T-helper 22 cell (primary cell): ENCODE results near the gene GPR157.

Experiments
- DNase-seq: peaks from one replicate; pipeline ENCODE4 v3.0.0-alpha.2; 2020; ENCODE audit warnings: low read depth

Gene GPR157

DNA sequence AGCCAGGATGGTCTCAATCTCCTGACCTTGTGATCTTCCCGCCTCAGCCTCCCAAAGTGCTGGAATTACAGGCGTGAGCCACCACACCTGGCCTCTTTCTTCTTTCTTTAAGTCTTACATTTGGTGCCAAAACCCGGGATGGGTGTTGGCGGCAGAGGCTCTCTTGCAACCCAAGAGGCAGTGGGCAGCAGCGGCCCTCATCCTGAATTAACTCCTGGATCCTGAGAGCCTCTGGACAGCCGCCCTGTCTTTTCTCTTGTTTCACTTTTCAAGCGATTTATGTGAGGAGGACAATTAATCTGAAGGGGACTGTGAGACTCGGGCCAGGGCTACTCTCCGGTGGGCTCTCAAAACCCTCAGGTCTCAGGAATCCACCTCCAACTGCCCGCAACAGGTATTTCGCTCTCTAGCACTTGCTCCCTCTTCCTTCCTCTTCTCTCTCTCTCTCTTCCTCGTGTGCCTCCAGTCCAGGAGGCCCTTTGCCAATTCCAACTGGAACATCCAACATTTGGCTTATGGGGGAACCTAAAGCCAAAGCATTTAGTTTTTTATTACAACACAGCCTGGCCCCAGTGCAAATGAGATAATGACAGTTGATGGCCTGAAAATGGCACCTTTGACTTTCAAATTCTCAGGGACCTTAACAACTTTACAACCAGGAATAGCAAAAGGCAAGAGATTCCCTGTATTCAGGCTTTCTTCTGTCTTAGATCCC is 41.3 kb downstream of the GPR157 start:
- DNase-seq, result no peak

DNA sequence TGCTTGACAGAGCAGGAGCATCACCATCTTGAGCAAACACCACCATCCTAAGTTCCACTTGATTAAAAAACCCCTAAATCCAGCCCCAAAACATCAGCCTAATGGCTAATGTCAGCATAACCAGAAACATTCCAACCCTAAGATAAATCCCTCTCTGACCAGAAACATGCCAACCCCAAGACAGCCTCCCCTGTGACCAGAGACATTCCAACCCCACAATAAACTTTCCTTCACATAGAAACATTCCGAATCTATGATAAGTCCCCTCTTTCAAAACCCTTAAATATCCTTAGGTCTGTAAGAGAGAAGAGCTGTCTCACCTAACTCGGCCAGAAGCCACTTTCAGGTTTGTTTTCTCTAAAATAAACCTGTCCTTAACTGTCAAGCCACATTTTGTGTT is 42.1 kb downstream of the GPR157 start:
- no peak for DNase-seq

DNA sequence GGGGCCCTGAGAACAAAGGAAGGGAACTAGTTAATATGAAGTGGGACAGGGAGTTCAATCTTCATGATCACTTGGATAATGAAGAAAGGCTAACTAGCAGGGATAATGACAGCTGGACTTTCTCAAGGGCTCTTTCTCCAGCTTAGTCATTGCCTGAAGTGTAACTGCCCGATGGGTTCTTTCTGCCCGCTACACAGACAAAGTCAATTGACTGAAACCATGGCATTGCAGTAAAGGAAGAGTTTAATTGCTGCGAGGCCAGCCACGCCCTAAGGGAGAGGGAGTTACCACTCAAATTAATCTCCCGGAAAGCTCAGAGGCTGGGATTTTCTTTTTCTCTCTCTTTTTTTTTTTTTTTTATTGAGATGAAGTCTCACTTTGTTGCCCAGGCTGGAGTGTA is 42.9 kb downstream of the GPR157 start:
- DNase-seq, result no peak

DNA sequence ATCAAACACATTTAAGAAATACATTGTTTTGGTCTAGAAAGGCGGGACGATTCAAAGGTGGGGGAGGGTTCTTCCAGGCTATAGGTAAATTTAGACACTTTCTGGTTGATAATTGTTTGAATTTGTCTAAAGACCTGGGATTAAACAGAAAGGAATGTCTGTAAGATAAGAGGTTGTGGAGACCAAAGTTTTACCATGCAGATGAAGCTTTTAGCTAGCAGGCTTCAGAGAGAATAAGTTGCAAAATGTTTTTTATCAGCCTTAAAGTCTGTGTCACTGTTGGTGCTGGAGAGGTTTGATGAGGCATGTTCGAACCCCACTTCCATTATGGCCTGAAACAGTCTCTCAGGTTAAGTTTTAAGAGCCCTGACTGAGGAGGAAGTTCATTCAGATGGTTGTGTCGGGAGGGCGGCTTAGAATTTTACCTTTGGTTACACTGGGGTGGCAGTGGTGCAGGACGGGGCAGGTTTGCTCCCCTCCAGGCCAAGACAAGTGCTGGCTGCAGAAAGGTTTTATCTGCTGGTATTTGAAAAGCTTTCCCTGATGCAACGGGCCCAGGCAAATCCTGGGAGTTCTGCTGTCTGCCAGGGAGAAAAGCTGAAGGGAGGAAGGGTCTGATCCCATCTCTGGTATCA is 43.5 kb downstream of the GPR157 start:
- DNase-seq, result no peak

DNA sequence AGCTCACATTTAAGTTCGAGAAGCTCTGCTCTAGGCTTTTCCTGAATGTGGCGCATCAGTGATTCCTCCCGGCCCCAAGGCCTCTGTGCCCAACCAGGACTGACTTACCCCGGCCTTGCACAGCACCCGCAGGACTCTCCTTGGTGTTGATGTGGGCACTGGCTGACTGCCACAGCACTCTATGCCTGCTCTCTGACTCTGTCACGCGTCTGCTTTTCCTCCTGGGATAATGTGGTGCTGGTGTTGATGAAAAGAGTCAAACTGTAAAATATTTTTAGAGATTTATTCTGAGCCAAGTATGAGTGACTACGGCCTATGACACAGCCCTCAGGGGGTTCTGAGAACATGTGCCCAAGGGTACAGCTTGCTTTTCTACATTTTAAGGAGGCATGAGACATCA is 44.0 kb downstream of the GPR157 start:
- DNase-seq, result no peak

DNA sequence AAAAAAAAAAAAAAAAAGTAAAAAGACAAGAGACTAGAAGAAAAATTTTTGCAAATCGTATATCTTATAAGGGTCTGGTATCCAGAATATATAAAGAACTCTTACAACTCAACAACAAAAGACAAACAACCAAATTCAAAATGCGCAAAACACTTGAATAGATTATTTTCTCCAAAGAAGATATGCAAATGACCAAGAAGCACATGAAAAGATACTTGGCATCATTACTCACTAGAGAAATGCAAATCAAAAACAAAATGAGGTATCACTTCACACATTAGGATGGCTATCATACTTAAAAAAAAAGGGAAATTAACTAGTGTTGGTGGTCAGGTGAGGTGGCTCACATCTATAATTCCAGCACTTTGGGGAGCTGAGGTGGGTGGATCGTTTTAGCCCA is 47.4 kb downstream of the GPR157 start:
- DNase-seq, result no peak

DNA sequence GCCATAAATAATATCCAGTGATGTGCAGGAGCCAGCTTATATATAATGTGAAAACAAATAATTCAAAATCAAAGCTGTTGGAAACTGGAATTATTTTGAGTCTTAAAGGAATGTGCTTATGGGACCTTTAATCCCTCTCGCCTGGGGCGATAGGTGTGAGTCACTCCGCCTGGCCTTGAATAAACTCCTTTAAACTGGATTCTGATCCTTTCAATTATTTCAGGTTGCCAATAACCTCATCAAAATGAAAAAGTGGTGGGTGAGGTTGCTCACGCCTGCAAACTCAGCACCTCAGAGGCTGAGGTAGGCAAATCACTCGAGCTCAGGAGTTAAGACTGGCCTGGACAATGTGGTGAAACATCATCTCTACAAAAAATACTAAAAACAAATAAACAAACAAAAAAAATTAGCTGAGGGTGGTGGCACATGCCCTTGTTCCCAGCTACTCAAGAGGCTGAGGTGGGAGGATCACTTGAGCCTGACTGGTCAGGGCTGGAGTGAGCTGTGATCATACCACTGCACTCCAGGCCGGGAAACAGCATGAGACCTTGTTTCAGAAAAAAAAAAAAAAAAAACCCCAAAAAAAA is 48.1 kb downstream of the GPR157 start:
- DNase-seq, result no peak

DNA sequence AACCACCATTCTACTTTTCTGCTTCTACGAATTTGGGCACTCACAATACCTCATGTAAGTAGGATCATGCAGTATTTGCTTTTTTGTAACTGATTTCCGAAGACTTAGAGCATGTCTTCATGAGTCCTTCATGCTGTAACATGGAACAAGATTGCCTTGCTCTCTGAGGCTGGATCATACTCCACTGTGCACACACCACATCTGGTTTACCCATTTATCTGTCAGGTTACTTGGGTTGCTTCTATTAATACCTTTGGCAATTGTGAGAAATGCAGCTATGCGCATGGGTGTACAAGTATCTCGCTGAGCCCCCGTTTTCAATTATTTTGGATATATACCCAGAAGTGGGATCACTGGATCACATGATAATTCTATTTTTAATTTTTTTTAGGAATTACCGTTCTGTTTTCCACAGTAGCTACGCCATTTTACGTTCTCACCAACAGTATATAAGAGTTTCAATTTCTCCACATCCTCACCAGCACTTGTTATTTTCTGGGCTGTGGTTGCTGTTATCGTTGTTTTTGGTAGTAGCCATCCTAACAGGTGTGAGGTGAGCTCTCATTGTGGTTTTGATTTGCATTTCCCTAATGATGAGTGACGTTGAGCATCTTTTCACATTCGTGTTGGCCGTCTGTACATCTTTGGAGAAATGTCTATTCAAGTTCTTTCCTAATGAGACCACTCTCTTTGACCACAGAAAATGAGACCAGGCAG is 48.8 kb downstream of the GPR157 start:
- no peak for DNase-seq

DNA sequence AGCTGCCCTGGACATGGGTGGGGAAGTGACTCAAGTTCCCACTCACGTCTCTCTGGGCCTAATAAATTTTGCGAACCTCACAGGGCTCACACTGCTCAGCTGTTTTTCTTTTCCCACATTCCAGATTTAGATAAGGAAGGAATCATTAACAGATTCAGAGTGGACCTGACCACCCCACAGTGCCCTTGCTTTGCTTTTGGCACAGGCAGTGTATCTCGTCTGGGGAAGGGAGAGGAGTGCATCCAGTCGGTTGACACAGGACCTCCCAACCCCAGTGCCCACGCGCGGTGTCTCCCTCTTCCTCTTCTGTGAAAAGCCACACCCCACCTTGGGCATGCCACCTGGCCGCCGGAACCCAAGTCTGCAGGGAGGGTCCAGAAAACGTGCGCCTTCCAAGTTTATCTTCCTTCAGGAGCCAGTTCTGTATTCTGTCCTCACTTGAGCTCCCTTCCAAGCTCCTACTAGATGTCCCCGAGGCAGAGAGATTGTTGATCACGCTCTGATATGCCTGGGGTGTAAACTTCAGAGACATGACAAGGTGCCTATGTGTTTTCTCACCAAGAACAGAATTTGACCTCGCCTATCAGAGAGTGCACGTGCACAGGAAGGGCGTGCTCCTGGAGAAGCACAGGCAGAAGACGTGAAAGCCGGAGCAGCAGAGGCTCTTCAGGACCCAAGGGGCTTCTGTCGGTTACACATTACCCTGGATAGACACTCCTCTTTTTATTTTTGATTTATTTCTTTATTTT is 50.0 kb downstream of the GPR157 start:
- DNase-seq, result no peak

DNA sequence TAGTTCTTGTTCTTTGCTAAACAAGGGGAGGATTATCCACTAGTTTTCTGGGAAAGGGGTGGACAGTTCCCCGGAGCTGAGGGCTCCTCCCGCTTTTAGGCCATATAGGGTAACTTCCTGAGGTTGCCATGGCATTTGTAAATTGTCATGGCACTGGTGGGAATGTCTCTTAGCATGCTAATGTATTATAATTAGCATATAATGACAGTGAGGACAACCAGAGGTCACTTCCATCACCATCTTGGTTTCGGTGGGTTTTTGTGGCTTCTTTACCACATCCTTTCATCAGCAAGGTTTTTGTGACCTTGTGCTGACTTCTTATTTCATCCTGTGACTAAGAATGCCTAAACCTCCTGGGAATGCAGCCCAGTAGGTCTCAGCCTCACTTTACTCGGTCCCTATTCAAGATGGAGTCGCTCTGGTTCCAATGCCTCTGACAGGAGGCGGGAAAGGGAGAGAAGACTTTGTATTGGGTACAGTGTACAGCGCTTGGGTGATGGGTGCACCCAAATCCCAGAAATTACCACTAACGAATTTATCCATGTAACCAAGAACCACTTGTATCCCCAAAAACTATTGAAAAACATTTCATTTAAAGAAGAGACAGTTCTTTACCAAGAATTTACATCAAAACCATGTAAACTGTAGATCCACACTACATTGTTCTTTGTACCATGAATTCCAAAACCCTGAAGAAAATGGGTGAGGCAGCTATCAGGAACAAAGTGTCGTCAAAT is 50.7 kb downstream of the GPR157 start:
- DNase-seq, result no peak

DNA sequence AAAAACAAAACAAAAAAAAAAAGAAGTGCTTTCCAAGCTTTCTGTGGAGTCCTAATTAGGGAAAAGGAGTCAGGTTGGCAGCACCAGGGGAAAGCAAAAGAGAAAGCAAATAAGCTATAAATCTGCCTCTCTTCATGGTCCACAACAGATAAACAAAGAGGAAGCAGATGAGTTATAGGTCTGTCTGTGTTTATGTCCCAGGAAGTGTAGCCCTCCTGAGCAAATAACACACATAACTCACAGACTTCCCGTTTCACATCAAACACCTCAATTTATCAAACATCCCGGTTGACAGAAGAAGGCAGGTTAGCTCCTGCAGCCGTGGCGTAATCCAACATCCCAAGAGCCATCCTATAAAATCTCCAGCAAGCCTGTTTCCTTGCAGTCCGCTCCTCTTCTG is 53.9 kb downstream of the GPR157 start:
- DNase-seq, result no peak

DNA sequence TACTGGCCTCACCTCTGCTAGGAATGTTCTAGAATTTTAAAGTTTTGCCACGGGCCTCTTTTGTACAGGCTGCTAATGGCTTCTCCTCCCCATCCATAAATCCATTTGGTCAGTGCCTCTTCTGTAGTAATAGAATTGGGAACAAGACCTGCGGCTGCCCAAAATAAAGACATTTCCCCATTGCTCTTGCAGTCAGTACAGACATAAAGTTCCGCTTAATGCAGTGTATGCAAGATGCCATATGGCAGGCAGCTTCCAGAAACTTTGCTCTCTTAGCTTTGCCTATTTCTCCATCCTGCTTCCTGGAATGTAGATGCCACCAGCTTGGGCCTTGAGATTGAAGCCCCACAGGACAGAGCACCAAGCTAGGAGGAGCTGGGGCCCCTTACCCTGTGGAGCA is 55.8 kb downstream of the GPR157 start:
- no peak for DNase-seq

DNA sequence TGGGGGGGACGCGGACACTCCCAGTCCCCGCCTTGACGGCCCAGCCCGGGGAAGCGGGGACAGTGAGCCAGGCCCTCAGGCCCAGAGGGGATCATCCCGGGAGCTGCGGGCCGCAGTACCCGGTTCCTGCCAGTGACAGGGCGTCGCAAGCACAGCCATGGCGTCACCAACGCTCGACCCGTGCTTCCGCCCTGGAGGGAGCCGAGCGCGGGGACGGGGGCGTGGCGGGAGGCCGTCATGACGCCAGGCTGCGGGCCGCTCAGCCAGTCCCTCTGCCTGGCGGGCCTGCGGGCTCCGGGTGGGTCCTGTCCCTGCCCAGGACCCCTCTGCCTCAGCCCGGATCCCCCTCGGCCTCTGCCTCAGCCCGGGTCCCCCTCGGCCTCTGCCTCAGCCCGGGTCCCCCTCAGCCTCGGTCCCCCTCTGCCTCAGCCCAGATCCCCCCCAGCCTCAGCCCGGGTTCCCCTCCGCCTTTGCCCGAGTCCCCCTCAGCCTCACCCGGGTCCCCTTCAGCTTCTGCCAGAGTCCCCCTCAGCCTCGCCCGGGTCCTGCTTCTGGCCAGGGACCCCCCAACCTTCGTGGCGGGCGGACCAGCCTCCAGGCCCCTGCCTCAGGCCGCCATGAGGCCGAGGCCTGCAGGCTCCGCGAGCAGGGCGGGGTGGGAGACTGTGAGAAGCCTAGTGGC is 57.2 kb downstream of the GPR157 start:
- no peak for DNase-seq

DNA sequence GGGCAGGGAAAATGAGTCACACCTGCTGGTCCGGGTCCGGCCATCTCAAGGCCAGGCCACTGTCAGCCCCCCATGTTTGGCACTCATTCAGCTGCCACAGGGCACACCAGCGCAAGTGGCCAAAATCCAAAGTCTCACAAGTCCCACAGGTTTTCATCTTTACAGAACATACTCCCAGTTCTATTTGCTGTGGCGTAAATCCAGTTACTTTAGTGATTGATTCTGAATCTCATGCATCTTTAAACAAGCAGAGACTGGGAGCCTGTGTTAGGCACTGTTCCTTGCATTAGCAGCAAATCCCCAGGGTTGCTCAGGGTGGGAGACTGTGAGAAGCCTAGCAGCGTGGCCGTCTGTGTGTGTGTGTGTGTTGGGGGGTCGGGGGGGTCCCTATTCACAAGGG is 58.4 kb downstream of the GPR157 start:
- no peak for DNase-seq

DNA sequence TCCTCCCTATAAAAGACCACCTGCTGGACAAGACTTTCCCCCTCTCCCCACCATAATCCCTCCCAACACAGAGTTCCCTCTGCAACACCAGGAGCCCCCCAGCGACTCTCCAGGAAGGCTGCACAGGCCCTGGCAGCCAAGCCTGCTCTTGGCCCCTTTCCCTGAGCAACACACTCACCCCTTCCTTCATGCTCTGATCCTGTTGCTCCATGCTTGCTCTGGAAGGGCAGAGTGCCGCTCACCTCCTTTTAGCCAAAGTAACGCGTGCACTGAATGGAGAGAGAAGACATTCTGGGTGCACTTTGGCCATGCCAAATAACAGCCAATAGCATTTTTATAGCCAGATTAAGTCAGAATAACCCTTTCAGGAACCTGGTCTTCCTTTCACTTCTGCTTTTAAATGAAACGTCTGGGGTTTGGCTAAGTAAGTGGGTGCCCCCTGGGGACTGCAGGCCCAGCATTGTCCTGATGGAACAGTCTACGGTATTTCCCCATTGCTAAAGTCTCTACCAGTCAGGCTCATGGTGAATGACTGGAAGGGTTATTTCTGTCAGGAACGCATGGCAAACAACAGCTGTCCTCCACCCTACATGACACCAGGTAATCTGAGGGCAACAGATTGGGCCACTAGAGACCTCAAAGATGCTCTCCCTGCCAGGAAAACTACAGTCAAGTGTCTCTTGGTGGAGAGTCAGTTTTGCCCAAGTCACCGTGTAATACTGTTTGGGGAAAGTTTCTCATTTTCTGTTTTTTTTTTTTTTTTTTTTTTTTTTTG is 59.4 kb downstream of the GPR157 start, which contains the start of gene SLC2A5:
SLC2A5 (minus strand) TSS at position 310 of the 775 bp plus-strand sequence; CDS start at position 211, 99 bp downstream.
- no peak for DNase-seq

DNA sequence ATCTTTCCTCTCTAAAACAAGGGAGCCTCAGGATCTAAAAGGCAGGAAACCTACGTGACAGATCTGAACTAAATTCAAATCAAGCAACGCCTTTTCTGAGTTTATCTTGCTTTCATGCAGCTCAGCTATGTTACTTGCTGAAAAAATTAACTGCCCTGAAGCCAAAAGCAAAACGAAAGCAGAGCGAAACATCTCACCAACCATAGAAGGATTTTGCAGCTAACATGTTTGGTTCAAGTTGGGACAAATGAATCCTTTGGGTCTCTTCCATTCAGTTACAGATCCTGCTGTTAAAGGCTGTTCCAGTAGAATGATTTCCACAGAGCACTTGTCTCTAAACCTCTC is 59.9 kb downstream of the GPR157 start:
- DNase-seq, result no peak

DNA sequence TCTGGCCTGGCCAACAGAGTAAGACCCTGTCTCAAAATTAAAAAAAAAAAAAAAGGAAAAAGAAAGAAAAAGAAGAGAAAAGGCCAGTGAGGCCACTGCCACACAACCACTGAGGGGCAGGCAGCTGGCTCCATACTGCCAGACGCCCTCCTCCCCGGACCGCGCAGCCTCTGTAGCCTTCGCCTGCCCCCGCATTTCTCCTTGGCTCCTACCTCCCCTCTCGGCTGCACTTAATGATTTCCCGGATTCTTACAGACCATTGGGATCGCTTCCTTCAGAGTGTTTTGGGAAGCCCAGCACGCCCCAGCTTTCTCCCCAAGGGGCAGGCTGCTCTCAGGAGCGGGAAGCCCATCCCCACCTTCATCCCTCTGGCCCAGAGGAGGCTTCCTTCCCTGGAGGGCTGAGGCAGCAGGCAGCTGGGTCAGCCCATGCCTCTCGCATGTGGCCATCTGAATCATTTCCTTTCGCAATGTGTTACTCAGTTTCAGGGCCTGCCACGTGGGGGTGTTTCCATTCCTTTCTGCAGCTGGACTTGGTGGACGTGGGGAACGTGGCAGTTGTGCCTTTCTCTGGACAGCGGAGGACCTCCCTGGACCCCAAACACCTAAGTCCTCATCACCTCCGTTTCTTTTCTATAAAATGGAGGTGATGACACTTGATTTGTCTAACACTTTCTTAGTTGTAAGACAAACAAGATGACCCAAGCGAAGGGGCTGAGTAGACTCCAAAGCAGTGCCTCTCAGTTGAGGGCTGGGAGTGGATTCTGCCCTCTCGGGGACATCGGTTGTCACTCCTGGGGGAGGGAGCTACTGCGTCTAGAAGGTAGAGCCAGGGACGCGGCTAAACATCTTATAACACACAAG is 61.7 kb downstream of the GPR157 start:
- no peak for DNase-seq

DNA sequence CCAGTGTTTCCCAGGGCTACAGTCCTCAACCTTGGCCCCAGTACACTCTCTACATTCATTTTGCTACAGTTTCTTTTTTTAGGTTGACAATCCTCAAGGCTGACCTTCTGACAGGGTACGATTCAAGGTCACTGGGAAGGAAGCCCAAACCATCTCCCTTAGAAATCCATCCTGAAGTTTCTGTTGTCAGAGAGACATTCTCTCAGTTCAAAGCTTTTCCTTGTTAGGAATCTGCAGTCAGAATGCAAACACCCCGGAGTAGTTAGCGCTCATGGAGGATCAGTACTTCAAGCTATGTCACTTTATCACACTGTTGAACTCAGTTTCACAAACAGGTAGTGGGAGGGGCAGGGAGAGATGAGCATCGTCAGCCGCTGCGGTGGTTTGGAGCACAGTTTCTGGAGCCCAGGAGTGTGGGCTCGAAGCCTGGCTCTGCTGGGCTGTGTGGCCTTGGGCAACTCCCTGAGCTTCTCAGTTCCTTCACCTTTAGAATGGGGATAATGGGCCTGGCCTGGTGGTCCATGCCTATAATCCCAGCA is 63.6 kb downstream of the GPR157 start:
- no peak for DNase-seq

DNA sequence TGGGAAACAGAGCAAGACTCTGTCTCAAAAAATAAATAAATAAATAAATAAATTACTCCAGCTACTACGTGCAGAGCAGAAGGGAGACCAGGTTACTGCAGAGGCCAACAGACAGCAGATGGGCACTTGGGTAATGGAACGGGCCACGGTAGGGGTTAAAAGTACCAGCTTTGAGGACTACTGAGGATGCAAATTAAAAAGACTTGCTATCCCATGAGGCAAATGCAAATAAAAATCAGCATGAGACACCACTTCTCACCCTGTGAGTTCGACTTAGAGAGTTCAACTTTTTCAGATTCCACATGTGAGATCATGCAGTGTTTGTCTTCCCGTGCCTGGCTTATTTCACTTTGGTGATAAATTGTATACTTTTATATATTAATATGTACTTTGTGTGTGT is 66.1 kb downstream of the GPR157 start:
- DNase-seq, result no peak
